GM23338 (cell line): ENCODE results near the gene CUEDC1. TPM values are rescaled to one million over a fixed set of nuclear protein-coding genes. Genes with fewer than 3 reads are reported as not detected.
A peak's percentile ranks its signal among the peaks of the same experiment; 100 is the strongest.

Experiments used
- ATAC-seq: fragments of 200-7000 bp; cut with Tn5 transposase; 3 replicates; pipeline ENCODE4 v1.9.1; 2020
- DNase-seq: peaks from one replicate; pipeline ENCODE4 v3.0.0-alpha.2; 2015; ENCODE audit warnings: low spot score
- H2AFZ ChIP-seq: fragments of 200-600 bp; sonication (generic); 2 replicates; pipeline ENCODE4 v1.8.0; 2016; ENCODE audit warnings: antibody characterized with exemption, mild to moderate bottlenecking, moderate library complexity
- H3F3A ChIP-seq: fragments of 200-600 bp; sonication (generic); replicated peaks from 2 replicates; pipeline ENCODE4 v1.8.0; 2017; ENCODE audit warnings: antibody characterized with exemption, mixed run types, low read depth
- H3K27ac ChIP-seq: fragments of 200-600 bp; sonication (generic); 2 replicates; pipeline ENCODE4 v1.6.1; 2016; ENCODE audit warnings: low read depth
- H3K27me3 ChIP-seq: fragments of 200-600 bp; sonication (generic); 2 replicates; pipeline ENCODE4 v1.8.0; 2016; ENCODE audit warnings: mild to moderate bottlenecking, mixed run types, moderate library complexity; ENCODE audit not compliant: insufficient read depth
- H3K36me3 ChIP-seq: fragments of 200-600 bp; sonication (generic); 2 replicates; pipeline ENCODE4 v1.8.0; 2016; ENCODE audit warnings: mild to moderate bottlenecking; ENCODE audit not compliant: insufficient read depth
- H3K4me1 ChIP-seq: fragments of 200-600 bp; sonication (generic); 2 replicates; pipeline ENCODE4 v1.8.0; 2016; ENCODE audit warnings: mild to moderate bottlenecking, moderate library complexity; ENCODE audit not compliant: insufficient read depth
- H3K4me2 ChIP-seq: fragments of 200-600 bp; sonication (generic); 2 replicates; pipeline ENCODE4 v1.7.1; 2017; ENCODE audit warnings: mixed run types
- H3K4me3 ChIP-seq: fragments of 200-600 bp; sonication (generic); 2 replicates; pipeline ENCODE4 v1.6.1; 2016; ENCODE audit warnings: mixed run types
- H3K79me2 ChIP-seq: fragments of 200-600 bp; sonication (generic); replicated peaks from 2 replicates; pipeline ENCODE4 v1.8.0; 2017; ENCODE audit warnings: mild to moderate bottlenecking; ENCODE audit not compliant: insufficient read depth
- H3K9me2 ChIP-seq: fragments of 200-600 bp; sonication (generic); 2 replicates; pipeline ENCODE4 v1.8.0; 2017; ENCODE audit not compliant: insufficient read depth
- H4K20me1 ChIP-seq: fragments of 200-600 bp; sonication (generic); replicated peaks from 2 replicates; pipeline ENCODE4 v1.8.0; 2017; ENCODE audit warnings: mild to moderate bottlenecking; ENCODE audit not compliant: insufficient read depth
- H3K27ac Mint-ChIP-seq: 2 replicates; pipeline ENCODE4 v1.8.0; 2020; ENCODE audit warnings: inconsistent platforms, mild to moderate bottlenecking, moderate library complexity, mixed read lengths
- H3K27me3 Mint-ChIP-seq: 3 replicates; pipeline ENCODE4 v1.8.0; 2022; ENCODE audit warnings: low read depth, mild to moderate bottlenecking, moderate library complexity, mixed read lengths, inconsistent platforms; ENCODE audit not compliant: insufficient read depth, poor library complexity
- H3K36me3 Mint-ChIP-seq: 3 replicates; pipeline ENCODE4 v1.8.0; 2021; ENCODE audit warnings: low read depth, mild to moderate bottlenecking, inconsistent platforms, moderate library complexity, mixed read lengths
- H3K4me1 Mint-ChIP-seq: 3 replicates; pipeline ENCODE4 v1.8.0; 2020; ENCODE audit warnings: mild to moderate bottlenecking, inconsistent platforms, mixed read lengths
- H3K4me3 Mint-ChIP-seq: 3 replicates; pipeline ENCODE4 v1.8.0; 2021; ENCODE audit warnings: moderate library complexity, mild to moderate bottlenecking, inconsistent platforms, mixed read lengths
- H3K9me3 Mint-ChIP-seq: 3 replicates; pipeline ENCODE4 v1.8.0; 2020; ENCODE audit warnings: moderate library complexity, mild to moderate bottlenecking, inconsistent platforms, mixed read lengths
- CTCF ChIP-seq, 2 experiments: fragments of 200-600 bp in 1 of 2; sonication (generic) in 1 of 2; conservative IDR thresholded peaks; 2 replicates each; pipeline versions ENCODE4 v1.5.1 to v1.6.1; 2016 to 2017; ENCODE audit warnings: antibody characterized with exemption in 2 of 2, low read depth in 2 of 2, mild to moderate bottlenecking in 2 of 2, moderate library complexity in 1 of 2
- JUNB ChIP-seq: IDR thresholded peaks from one replicate; pipeline ENCODE4 v1.6.1; 2016; ENCODE audit warnings: antibody characterized with exemption; ENCODE audit not compliant: unreplicated experiment
- NANOG ChIP-seq: IDR thresholded peaks from 2 replicates; pipeline ENCODE4 v1.6.1; 2016; ENCODE audit warnings: antibody characterized with exemption, borderline replicate concordance
- REST ChIP-seq: IDR thresholded peaks from one replicate; pipeline ENCODE4 v1.6.1; 2018; ENCODE audit warnings: antibody characterized with exemption; ENCODE audit not compliant: unreplicated experiment
- ZNF114 ChIP-seq: fragments of 250-450 bp; sonication (Bioruptor Pico); IDR thresholded peaks from 2 replicates; pipeline ENCODE4 v1.5.0; 2020; ENCODE audit warnings: mild to moderate bottlenecking, moderate library complexity
- polyA plus RNA-seq: library from polyadenylated mRNA; unstranded; fragments of >200 nt; fragmentation: Nextera tagmentation; extraction: Ambion mirVana; gene quantifications from 2 replicates; pipeline ENCODE4 v1.2.1, GENCODE V29; 2016
- total RNA-seq: library from RNA; depleted of rRNA; stranded (reverse); fragments of >200 nt; shearing (Covaris generic); gene quantifications from 2 replicates; pipeline ENCODE4 v1.2.3, GENCODE V29; 2014

Gene CUEDC1
- total and polyA plus RNA-seq, 2 experiments from 2014 or later, result 3.0 to 7.7 TPM

DNA sequence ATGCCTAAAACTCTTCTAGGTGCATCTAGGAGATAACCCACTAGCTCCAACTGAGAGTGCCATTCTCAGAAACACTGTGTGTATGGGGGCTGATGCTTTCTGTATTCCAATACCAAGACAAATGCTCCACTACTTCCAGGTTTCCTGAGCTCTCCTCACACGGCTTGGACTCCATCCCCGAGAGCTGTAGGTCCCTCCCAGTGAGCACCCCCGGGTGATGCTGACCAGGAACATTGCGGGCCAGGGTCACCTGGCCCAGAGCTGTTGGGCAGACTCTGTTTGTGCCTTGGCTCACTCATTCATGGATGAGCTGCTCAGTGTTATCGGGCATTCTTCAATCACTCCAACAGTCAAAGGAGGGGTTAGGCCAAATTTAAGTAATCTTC lies 7.0 kb downstream of the CUEDC1 start:
- Histone ChIP-seq H3K4me1 (peaks cover 30% of the 10 kb centered on the region), H3K4me3 (no peak overlapping the region)

DNA sequence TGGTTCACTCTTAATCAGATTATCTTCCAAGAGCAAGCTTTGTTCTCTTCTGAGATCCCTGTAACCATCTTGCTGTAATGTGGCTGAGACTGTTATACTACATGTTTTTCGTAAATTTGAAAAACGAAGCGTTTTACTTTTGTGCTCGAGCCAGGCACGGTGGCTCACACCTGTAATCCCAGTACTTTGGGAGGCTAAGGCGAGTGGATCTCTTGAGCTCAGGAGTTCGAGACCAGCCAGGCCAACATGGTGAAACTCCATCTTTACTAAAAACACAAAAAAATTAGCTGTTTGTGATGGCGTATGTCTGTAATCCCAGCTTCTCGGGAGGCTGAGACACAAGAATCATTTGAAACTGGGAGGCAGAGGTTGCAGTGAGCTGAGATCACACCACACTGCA lies 7.8 kb downstream of the CUEDC1 start:
- no peaks in the 10 kb centered on the region for H4K20me1 ChIP-seq
- no peaks in the 10 kb centered on the region for H3K9me2 ChIP-seq
- ATAC-seq, result no peak
- H3K27me3 ChIP-seq, result no peaks in the 10 kb centered on the region
- H3K4me2 ChIP-seq, result no peak overlapping the region
- H3K9me3 Mint-ChIP-seq, result no peaks in the 10 kb centered on the region
- peaks cover 40% of the 10 kb centered on the region for H3K4me1 Mint-ChIP-seq
- no peak overlapping the region for H3K27ac Mint-ChIP-seq
- peaks cover 7% of the 10 kb centered on the region; the same call in 1 of the 2 replicates for H3F3A ChIP-seq
- H3K4me1 ChIP-seq, result peaks cover 27% of the 10 kb centered on the region
- no peaks in the 10 kb centered on the region for H3K36me3 ChIP-seq
- no peak overlapping the region for H3K27ac ChIP-seq
- H3K4me3 ChIP-seq, result no peak overlapping the region
- TF ChIP-seq CTCF (conservative IDR thresholded peaks at IDR 0.05; ENCODE audit: low read depth in 2 of 2) (no peak), JUNB (no peak), REST (no peak)
- H2AFZ ChIP-seq, result no peak overlapping the region
- H3K4me3 Mint-ChIP-seq, result no peak overlapping the region
- no peak for DNase-seq
- no peaks in the 10 kb centered on the region for H3K79me2 ChIP-seq
- H3K36me3 Mint-ChIP-seq, result no peaks in the 10 kb centered on the region
- peaks cover 7% of the 10 kb centered on the region for H3K27me3 Mint-ChIP-seq

More for the DNA sequence above, 7.0 kb downstream of the CUEDC1 start:
- H3K27me3 Mint-ChIP-seq, result peaks cover 9% of the 10 kb centered on the region
- TF ChIP-seq NANOG, result no peak
- TF ChIP-seq ZNF114 (CRISPR knock-in tag), result no peak
- no peak for TF ChIP-seq REST
- Histone ChIP-seq H3K27me3 (peaks cover 3% of the 10 kb centered on the region; the same call in 1 of the 2 replicates), H3K9me2 (no peaks in the 10 kb centered on the region), H3K79me2 (no peaks in the 10 kb centered on the region), H3K27ac (no peak overlapping the region), H3K36me3 (no peaks in the 10 kb centered on the region), H3K4me2 (no peak overlapping the region), H4K20me1 (no peaks in the 10 kb centered on the region), H2AFZ (no peak overlapping the region), H3F3A (peaks cover 7% of the 10 kb centered on the region; the same call in 1 of the 2 replicates)
- H3K9me3 Mint-ChIP-seq, result no peaks in the 10 kb centered on the region
- no peak overlapping the region; the same call in 2 of the 3 replicates for H3K4me3 Mint-ChIP-seq
- no peak for ATAC-seq
- no peak for DNase-seq
- peak overlapping the region; percentile 0; the same call in 1 of the 2 replicates for H3K27ac Mint-ChIP-seq
- H3K36me3 Mint-ChIP-seq, result no peaks in the 10 kb centered on the region
- peaks cover 40% of the 10 kb centered on the region for H3K4me1 Mint-ChIP-seq
